AG10803 (cell line): ENCODE data around the gene CCDC121.

Experiments used
- DNase-seq: peaks from one replicate; pipeline ENCODE4 v3.0.0; 2010; ENCODE audit warnings: low read depth
- H3K4me3 ChIP-seq: 2 replicates; pipeline ENCODE4 v1.5.1; 2011; ENCODE audit warnings: mild to moderate bottlenecking, low read length, control low read depth
- TF ChIP-seq, protein P1 (sequence below): conservative IDR thresholded peaks from 2 replicates; pipeline ENCODE4 v1.5.1; 2011; ENCODE audit warnings: mild to moderate bottlenecking, low read length, control low read depth, inconsistent platforms

CCDC121 gene

DNA sequence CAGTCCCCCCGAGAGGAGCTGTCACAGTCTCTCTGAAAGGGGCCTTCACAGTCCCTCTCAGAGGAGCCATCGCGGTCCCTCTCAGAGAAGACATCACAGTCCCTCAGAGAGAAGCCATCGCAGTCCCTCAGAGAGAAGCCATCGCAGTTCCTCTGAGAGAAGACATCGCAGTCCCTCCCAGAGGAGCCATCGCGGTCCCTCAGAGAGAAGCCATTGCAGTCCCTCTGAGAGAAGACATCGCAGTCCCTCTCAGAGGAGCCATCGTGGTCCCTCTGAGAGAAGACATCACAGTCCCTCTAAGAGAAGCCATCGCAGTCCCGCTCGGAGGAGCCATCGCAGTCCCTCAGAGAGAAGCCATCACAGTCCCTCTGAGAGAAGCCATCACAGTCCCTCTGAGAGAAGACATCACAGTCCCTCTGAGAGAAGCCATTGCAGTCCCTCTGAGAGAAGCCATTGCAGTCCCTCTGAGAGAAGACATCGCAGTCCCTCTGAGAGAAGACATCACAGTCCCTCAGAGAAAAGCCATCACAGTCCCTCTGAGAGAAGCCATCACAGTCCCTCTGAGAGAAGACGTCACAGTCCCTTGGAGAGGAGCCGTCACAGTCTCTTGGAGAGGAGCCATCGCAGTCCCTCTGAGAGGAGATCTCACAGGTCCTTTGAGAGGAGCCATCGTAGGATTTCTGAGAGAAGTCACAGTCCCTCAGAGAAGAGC is 47.2 kb downstream of the CCDC121 start:
- TF ChIP-seq, protein P1, sequence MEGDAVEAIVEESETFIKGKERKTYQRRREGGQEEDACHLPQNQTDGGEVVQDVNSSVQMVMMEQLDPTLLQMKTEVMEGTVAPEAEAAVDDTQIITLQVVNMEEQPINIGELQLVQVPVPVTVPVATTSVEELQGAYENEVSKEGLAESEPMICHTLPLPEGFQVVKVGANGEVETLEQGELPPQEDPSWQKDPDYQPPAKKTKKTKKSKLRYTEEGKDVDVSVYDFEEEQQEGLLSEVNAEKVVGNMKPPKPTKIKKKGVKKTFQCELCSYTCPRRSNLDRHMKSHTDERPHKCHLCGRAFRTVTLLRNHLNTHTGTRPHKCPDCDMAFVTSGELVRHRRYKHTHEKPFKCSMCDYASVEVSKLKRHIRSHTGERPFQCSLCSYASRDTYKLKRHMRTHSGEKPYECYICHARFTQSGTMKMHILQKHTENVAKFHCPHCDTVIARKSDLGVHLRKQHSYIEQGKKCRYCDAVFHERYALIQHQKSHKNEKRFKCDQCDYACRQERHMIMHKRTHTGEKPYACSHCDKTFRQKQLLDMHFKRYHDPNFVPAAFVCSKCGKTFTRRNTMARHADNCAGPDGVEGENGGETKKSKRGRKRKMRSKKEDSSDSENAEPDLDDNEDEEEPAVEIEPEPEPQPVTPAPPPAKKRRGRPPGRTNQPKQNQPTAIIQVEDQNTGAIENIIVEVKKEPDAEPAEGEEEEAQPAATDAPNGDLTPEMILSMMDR: no peak
- DNase-seq: no peak
- no peak overlapping the region for H3K4me3 ChIP-seq
